GM11168 (cell line): ENCODE measurements around the gene TMC5.

ENCODE experiments used
- in situ Hi-C: fragments of 300-500 bp; cut with MboI; formaldehyde crosslinking; loops from one replicate; pipeline ENCODE4 v1.12.0; 2022; ENCODE audit warnings: low sequenced_read_pairs; ENCODE audit not compliant: unreplicated experiment

The TMC5 gene, protein sequence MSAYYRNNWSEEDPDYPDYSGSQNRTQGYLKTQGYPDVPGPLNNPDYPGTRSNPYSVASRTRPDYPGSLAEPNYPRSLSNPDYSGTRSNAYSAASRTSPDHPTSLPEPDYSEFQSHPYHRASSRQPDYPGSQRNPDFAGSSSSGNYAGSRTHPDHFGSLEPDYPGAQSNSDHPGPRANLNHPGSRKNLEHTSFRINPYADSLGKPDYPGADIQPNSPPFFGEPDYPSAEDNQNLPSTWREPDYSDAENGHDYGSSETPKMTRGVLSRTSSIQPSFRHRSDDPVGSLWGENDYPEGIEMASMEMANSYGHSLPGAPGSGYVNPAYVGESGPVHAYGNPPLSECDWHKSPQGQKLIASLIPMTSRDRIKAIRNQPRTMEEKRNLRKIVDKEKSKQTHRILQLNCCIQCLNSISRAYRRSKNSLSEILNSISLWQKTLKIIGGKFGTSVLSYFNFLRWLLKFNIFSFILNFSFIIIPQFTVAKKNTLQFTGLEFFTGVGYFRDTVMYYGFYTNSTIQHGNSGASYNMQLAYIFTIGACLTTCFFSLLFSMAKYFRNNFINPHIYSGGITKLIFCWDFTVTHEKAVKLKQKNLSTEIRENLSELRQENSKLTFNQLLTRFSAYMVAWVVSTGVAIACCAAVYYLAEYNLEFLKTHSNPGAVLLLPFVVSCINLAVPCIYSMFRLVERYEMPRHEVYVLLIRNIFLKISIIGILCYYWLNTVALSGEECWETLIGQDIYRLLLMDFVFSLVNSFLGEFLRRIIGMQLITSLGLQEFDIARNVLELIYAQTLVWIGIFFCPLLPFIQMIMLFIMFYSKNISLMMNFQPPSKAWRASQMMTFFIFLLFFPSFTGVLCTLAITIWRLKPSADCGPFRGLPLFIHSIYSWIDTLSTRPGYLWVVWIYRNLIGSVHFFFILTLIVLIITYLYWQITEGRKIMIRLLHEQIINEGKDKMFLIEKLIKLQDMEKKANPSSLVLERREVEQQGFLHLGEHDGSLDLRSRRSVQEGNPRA

DNA sequence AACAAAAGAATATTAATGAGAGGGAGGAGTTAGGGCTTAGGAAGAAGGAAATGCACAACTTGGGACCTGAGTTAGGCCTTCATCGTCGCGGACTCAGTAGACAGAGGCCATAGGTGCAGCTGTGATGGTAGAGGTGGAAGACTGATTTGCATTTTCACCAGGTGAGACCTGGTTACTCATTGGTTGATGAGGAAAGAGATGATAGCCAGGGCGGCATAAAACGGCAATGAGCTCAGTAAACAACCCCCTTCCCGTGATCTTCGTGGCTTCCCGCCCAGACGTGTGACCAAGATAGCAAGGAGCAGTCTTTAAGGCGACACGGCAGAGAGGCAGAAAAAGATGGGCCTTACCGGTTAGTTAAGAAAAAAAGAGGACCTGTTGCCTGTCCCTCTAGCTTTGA lies at the start of gene TMC5:
TSS of gene TMC5 (plus strand) at position 244 of the 400 bp plus-strand sequence. CDS start 22,156 bp downstream, outside the sequence.
- in situ Hi-C loops = no loop called here

DNA sequence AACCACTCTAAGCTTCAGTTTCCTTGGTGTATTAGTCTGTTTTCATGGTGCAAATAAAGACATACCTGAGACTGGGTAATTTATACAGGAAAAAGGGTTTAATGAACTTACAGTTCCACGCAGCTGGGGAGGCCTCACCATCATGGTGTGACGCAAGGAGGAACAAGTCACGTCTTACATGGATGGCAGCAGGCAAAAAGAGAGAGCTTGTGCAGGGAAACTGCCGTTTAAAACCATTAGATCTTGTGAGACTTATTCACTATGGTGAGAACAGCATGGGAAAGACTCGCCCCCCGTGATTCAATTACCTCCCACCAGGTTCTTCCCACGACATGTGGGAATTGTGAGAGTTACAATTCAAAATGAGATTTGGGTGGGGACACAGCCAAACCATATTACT lies 45.1 kb upstream of the TMC5 start:
- in situ Hi-C loops = loop anchor here (10.0 kb wide), 2 partner anchors 188 to 288 kb away; no protein-coding TSS in a partner anchor

DNA sequence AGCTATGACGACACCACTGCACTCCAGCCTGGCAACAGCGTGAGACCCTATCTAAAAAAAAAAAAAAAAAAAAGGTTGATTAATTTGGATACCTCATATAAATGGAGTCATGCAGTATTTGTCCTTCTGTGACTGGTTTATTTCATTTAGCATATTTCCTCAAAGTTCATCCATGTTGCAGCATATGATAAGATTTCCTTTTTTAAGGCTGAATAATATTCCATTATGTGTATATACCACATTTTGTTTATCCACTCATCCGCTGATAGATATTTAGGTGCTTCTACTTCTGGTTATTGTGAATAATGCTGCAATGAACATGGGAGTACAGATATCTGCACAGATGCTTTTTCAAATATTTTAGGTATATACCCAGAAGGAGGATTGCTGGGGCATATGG lies 43.3 kb upstream of the TMC5 start:
- in situ Hi-C loops = loop anchor here (10.0 kb wide), 2 partner anchors 190 to 290 kb away; no protein-coding TSS in a partner anchor

DNA sequence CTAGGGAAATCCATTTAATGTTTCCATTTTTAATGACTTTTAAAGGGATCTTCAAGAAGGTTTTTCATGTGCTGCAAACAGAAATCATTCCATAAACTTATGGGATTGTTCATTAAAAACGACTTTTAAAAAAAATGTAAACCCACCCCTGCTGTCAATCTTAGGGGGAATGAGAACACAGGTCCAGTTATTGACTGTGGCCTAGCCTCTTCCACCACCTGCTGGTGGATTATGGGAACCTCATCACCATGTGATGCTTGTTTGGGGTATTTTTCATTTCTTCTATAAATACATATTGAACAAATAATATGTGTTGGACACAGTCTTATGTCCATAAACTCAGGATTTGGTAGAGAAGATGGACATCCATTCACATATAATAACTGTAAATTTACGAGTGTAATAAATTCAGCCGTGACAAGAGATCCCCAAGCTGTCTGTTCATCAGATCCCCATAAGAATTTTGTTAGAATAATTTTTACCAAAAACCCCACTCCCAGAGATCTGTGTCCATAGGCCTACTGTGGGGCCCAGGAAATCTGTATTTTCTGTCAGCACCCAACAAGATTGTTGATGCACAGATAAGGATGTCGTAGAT lies 42.0 kb upstream of the TMC5 start:
- in situ Hi-C loops = loop anchor here (10.0 kb wide), 2 partner anchors 191 to 291 kb away; no protein-coding TSS in a partner anchor

DNA sequence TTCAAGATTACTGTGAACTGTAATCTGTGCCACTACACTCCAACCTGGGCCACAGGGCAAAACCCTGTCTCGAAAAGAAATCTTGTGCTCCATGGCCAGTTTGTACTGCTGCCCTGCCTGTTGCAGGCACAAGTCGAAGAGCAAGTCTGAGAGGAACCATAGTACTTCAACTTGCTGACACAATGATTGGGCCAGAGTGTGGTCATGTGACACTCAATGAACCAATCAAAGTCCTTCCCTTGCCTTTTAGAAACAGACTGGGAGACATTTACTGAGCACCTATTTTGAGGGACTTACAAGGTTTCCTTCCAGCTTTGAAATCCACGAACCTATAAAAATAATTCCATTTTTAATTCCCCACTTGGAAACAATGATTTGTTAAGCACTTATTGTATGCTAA lies 39.8 kb upstream of the TMC5 start:
- in situ Hi-C loops = loop anchor here (10.0 kb wide), 2 partner anchors 193 to 293 kb away; no protein-coding TSS in a partner anchor

DNA sequence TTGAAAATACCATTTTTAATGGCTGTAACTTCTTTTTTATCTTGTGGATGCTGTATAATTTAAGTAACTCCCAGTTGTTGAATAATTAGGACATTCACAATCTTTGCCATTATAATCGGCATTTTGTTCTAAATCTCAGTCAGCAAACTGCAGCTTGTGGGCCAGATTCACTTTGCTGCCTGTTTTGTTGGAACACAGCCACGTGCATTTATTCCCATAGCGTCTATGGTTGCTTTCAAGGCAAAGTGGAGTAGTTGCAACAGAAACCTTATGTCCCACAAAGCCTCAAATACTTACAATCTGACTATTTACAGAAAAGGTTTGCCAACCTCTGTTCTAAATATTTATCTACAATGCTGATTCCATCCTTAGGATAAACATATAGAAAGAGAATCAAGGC lies 39.2 kb upstream of the TMC5 start:
- in situ Hi-C loops = loop anchor here (10.0 kb wide), 2 partner anchors 194 to 294 kb away; no protein-coding TSS in a partner anchor

DNA sequence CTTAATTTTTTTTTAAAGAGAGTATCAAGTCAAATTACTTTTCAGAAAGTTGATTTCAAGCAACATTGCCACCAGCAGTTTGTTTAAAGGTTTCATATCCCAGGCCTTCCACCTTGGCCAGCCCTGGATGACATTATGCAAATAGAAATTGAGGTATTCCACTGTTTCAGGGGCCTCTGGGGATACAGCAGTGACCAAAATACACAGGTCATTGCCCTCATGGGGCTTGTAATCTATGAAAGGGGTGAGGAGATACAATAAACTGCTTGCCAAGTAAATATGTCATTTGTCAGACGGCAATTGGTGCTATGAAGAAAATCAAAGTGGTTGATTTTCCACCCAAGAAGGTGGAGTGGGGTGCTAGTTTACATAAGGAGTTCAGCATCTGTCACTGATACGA lies 37.8 kb upstream of the TMC5 start:
- in situ Hi-C loops = loop anchor here (10.0 kb wide), 2 partner anchors 195 to 295 kb away; no protein-coding TSS in a partner anchor

DNA sequence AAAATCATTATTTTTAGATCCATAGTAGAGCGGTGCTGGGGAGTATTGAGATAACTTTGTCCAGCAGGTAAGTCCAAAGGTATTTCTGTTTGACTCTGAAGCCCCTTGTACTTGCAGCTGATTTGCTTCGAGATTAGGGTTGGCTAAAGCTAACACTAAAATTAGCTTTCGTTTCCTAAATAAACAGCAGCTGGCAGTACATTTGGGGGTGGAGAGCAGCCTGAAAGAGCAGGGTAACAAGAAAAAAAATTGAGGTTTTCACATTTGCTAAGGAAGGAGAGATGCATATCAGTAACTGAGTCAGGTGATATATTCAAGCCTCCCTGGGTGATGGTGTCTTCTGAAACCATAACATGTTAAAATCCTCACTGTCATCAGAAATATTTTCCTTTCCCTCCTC lies 37.4 kb upstream of the TMC5 start:
- in situ Hi-C loops = no loop called here

DNA sequence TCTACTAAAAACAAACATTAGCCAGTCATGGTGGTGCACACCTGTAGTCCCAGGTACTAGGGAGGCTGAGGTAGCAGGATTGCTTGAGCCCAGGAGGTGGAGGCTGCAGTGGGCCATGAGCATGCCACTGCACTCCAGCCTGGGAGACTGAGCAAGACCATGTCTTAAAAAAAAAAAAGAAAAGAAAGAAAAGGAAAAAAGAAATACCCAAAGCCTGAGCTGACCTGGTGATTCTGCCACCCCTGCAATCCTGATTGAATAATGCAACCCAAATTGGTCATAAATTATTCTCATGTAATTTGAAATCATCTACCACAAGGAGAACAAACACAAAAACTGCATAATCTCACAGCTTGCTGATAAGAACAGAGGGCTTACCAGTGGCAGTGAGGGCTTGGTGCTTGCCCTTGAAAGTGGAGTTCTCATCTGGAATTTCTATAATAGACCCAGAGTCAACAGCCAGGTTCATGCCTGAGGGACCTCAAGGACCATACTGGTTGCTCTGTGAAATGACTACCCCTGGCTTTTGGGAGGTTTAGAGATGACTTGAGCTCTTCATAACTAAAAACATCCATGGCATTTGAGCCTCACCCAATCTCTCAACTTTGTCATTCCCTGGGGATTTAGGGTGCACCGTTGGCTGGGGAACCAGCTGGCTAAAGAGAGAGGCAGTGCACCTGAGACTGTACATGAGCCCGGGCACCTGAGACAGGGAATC lies 35.4 kb upstream of the TMC5 start:
- in situ Hi-C loops = no loop called here

DNA sequence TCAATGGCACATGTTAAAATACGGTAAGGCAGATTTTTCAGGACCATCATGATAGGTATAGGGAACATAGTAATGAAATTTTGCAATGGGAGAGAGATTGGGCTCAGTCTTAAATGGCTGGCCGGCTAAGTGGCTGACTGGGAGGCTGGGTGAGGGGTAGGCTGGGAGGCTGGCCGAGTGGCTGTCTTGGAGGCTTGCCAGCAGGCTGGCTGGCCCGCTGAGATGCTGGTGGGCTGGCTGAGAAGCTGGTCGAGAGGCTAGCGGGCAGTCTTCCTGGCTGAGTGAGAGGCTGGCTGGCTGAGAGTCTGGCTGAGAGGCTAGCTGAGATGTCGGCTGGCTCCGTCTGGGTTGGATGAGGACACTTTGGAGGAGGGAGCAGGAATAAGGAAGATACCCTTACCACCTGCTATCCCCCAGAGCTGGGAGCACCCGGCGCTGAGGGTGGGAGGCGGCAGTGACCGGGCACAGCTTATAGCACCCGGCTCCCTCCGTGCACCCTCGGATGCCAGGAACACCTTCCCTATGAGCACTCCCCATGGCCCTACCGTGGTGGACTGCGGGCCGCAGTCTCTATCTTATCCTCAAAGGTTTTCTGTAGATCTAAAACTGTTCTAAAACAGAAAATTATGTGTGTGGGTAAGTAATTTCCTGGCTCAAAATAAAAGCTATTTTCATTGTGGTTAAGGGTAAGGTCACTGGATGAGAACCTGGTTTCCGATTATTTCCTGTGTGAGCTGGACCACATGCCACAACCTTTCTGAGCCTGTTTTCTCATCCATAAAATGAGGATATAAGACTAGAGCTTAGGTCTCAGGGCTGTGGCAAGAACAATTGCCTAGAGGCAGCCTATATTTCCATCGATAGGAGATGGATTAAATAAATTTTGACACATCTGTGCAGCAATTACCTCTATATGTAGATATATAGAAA lies 34.5 kb upstream of the TMC5 start:
- in situ Hi-C loops = no loop called here

DNA sequence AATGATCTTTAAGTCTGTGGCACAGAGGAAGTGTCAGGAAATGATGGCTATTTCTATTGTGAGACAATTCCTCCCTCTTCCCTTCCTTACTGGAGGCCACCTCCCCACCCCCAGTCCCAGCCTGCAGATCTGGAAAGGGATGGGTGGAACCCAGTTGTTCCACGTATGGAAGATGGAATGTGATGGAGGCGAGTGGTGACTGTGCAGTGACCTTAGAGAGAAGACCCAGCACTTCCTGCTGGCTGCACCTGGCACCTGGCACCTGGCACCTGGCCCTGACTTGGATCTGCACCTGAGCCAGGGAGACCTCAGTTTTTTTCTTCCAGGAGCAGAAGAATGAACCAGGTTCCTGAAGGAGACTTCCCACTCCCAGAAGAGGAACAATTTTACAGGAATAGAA lies 33.0 kb upstream of the TMC5 start:
- in situ Hi-C loops = no loop called here

DNA sequence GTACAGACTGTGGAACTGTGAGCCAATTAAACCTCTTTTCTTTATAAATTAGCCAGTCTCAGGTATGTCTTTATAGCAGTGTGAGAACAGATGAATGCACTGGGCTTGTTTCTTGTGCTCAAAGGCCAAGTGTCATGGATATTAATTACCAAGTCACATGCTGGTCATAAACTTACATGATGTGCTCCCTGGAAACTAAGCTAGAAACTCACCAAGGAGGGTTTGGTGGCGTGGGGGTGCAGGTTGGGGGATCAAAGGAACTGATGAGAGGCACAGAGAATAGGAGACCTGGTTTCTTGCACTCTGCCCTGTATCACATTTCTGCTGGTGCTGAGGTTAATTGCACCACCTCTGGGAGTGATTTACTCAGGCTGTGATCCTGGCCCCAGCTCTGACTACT lies 31.2 kb upstream of the TMC5 start:
- in situ Hi-C loops = no loop called here

DNA sequence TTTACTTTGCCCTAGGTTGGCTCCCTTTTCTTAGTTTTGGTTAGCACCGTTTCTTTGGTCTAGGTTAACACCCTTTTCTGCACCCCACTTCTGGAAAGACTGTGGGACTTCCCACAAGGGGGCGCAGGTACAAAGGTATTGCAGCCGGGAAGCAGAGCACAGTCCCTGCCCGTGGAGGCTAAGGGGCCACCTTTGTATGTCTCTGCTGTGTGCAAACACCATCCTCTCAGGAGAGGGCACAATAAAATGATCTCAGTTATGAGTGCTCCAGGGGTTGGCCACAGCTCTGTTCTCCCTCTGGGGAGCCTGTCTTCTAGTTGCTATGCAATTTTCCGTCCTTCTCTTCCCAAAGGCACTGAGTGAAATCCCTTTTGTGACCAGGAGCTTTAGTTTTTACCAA lies 28.4 kb upstream of the TMC5 start:
- in situ Hi-C loops = no loop called here

DNA sequence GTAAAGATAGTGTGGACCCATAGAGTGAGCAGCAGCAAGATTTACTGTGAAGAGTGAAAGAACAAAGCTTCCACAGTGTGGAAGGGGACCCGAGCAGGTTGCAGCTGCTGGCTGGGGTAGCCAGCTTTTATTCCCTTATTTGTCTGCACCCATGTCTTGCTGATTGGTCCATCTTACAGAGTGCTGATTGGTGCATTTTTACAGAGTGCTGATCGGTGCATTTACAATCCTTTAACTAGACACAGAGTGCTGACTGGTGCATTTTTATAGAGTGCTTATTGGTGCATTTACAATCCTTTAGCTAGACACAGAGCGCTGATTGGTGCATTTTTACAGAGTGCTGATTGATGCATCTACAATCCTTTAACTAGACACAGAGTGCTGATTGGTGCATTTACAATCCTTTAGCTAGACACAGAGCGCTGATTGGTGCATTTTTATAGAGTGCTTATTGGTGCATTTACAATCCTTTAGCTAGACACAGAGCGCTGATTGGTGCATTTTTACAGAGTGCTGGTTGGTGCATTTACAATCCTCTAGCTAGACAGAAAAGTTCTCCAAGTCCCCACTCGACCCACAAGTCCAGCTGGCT lies 26.4 kb upstream of the TMC5 start:
- in situ Hi-C loops = loop anchor here (10.0 kb wide), 1 partner anchor 104 kb away; no protein-coding TSS in a partner anchor

DNA sequence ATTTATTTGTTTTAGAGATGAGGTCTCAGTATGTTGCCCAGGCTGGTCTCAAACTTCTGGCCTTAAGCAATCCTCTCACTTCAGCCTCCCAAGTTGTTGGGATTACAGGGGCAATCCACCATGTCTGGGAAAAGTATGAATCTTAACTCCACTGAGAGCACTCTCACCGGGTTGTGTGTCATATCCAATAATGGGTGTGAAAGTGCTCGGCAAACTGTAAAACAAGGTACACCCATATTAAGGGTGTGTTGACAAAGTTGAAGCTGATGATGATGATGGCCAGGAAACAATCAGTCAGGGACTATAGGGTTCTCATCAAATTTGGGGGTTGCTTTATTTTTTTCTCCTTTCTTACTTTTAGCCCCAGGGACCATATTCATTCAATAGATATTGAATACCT lies 25.3 kb upstream of the TMC5 start:
- in situ Hi-C loops = loop anchor here (10.0 kb wide), 1 partner anchor 102 kb away; no protein-coding TSS in a partner anchor

DNA sequence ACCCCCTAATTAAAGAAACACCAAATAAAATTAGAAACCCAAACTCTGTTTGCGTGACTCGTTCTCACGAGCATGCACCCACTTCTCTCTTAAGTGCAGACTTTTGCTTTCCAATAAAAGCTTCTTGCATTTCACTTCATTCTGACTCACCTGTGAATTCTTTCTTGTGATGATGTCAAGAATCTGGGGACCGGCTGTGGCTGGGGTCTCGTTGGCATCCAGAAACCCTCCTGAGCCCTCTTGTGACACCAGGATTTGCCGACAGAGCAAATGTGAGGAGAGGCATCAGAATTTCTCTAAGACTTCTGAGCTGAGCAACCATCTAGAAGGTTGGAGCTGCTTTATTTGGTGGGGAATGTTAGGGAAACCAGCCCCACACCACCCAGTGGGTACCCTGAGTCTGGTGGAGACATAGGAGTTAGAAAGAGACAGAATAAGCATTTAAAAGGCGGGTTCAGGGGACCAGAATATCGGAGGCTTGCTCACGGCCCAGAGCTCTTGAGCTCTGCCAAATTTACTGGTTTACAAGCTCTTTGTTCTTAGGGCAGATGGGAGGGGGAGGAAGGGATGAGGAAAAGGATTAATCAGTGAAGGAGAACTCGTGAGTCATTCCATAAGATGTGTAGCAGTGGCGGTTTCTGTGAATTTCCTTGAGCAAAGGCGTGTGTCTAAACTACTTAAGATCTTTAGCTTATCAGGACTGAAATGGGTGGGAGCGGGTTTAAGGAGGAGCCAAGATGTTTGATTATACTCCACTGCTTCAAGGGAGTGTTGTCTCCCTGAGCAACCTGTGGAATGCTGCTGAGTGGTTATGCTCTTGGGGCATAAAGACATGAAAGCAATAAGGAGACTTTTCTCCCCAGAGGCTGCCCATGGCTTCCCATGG lies 24.2 kb upstream of the TMC5 start:
- in situ Hi-C loops = loop anchor here (10.0 kb wide), 1 partner anchor 101 kb away; no protein-coding TSS in a partner anchor
